Measurements from ENCODE around the gene LRCH1. TPM values are rescaled to one million over a fixed set of nuclear protein-coding genes. Genes with fewer than 3 reads are reported as not detected.

Gene LRCH1
- polyA plus RNA-seq, 2 donors: 2.1 to 4.3 TPM

DNA sequence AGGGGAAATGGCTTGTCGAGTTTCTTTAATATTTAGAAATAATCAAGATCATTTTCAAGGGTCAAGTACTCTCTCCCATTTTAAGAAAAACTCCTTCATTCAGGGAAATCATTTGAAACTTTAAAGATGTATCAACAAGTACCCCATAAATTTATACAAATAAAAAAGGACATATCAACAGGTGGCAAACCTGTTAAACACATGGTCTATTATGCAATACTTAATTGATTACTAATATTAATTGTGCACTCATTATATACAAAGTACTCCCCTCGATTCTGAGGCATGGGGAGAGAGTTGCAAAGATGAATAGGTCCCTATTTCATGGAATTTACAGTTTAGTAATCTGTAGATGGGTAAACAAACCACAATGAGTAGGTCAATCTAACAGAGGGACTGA, 2.1 kb upstream of the LRCH1 start:
- Histone ChIP-seq H3K27me3 (ENCODE audit: control insufficient read depth in 1 of 2, insufficient read depth in 2 of 2, low read length in 2 of 2) (no peaks in the 10 kb centered on the region), H3K9me3 (ENCODE audit: control insufficient read depth in 2 of 2, insufficient read depth in 1 of 2, low read depth in 1 of 2, low read length in 1 of 2) (no peaks in the 10 kb centered on the region), H3K27ac (ENCODE audit: low read depth in 2 of 2, low read length in 1 of 2) (no peak overlapping the region), H3K4me3 (ENCODE audit: low read depth in 1 of 2, low read length in 2 of 2) (no peak overlapping the region), H3K4me1 (ENCODE audit: control insufficient read depth in 2 of 2, insufficient read depth in 2 of 2, low read length in 1 of 2) (peaks cover 3 to 5% of the 10 kb centered on the region in 2 donors), H3K36me3 (ENCODE audit: control insufficient read depth in 2 of 2, insufficient read depth in 2 of 2, low read length in 1 of 2) (no peaks in the 10 kb centered on the region)
- 68 to 73% methylated on average over 2 of the region's 2 CpGs for WGBS, 2 donors

DNA sequence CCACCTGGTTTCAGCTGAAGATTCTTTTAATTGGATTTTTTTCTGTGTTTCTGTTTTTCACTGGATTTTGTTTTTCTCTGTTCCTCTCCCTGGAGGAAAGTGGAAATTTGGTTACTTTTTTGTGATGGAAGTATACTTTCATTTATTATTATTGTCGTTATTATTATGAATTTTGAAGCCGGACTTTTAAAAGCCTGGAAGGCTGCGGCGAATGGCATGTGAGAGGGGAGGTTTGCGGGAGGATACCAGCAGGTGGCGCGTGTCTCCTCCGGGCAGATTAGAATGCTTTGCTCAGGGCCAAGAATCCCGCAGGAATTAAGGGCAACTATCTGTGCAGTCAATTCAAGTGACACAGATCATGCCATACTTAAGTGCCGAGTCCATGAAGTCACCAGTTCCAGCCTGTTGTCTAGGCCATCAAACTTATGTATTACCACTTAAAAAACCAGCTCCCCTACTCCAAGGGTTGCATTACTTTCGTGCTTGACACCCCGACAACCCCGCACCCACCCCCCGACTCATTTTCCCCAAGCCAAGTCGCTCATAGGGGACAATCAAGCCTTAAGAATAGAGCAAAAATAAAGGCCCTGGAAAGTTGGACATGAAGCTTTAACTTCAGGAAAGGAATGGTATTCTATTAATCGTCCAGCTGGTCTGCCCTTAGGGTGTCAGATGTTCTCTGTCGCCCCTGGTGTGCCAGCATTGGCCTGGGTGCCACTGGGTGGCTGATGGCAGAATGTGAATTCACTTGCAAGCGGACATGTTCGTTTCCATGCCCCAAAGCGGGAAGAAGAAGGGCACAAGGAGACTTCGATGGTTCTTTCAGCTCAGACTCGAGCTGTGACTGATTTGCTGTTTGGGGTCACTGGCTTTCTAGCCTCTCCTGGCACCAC, 1.3 kb upstream of the LRCH1 start:
- no peaks in the 10 kb centered on the region for H3K36me3 ChIP-seq (ENCODE audit: control insufficient read depth in 2 of 2, insufficient read depth in 2 of 2, low read length in 1 of 2)
- H3K4me3 ChIP-seq (ENCODE audit: low read depth in 1 of 2, low read length in 2 of 2): peak overlapping the region in 1 of 2 donors; percentile 81
- H3K27me3 ChIP-seq (ENCODE audit: control insufficient read depth in 1 of 2, insufficient read depth in 2 of 2, low read length in 2 of 2): no peaks in the 10 kb centered on the region
- peaks cover 3 to 5% of the 10 kb centered on the region in 2 donors for H3K4me1 ChIP-seq (ENCODE audit: control insufficient read depth in 2 of 2, insufficient read depth in 2 of 2, low read length in 1 of 2)
- H3K27ac ChIP-seq (ENCODE audit: low read depth in 2 of 2, low read length in 1 of 2): no peak overlapping the region
- 27 to 30% methylated on average over 22 of the region's 22 CpGs for WGBS, 2 donors
- H3K9me3 ChIP-seq (ENCODE audit: control insufficient read depth in 2 of 2, insufficient read depth in 1 of 2, low read depth in 1 of 2, low read length in 1 of 2): no peaks in the 10 kb centered on the region

DNA sequence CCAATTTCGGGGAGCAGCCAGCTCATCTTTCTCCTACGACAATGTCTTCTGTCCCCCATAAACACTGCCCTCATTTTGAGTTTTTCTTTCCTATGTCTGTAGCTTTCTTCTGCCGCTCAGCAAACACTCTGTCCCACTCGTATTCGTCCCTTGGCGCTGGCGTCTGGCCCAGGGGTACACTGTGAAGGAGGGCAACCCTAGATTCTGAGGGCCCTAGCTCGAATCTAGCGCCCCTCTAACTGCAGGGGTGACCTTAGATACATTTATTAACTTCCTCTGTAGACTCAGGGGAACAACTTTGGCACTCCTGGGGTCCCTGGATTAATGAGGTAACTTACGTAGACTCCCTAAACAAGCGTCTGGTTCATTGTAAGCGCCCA, 677 bp upstream of the LRCH1 start:
- Histone ChIP-seq H3K4me1 (ENCODE audit: control insufficient read depth in 2 of 2, insufficient read depth in 2 of 2, low read length in 1 of 2) (peaks cover 3 to 5% of the 10 kb centered on the region in 2 donors), H3K4me3 (ENCODE audit: low read depth in 1 of 2, low read length in 2 of 2) (peak overlapping the region in 1 of 2 donors; percentile 81), H3K27ac (ENCODE audit: low read depth in 2 of 2, low read length in 1 of 2) (peak overlapping the region in 1 of 2 donors; percentile 36), H3K27me3 (ENCODE audit: control insufficient read depth in 1 of 2, insufficient read depth in 2 of 2, low read length in 2 of 2) (no peaks in the 10 kb centered on the region), H3K36me3 (ENCODE audit: control insufficient read depth in 2 of 2, insufficient read depth in 2 of 2, low read length in 1 of 2) (no peaks in the 10 kb centered on the region), H3K9me3 (ENCODE audit: control insufficient read depth in 2 of 2, insufficient read depth in 1 of 2, low read depth in 1 of 2, low read length in 1 of 2) (no peaks in the 10 kb centered on the region)
- WGBS, 2 donors: 20 to 24% methylated on average over 12 of the region's 12 CpGs

DNA sequence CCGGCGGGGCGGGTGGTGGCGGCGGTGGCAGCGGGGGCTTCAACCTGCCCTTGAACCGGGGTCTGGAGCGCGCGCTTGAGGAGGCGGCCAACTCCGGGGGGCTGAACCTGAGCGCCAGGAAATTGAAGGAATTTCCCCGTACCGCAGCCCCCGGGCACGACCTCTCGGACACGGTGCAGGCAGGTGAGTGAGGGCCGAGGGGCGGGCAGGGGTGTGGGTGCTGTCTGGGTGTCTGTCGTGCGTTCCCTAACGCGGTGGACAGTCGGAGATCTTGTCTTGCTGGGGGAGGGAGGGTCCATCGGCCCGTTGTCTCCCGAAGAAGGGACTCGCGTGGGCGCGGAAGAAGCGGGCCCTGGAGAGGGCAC, 533 bp downstream of the LRCH1 start:
- Histone ChIP-seq H3K4me3 (ENCODE audit: low read depth in 1 of 2, low read length in 2 of 2) (peak overlapping the region; percentile 81 to 86), H3K4me1 (ENCODE audit: control insufficient read depth in 2 of 2, insufficient read depth in 2 of 2, low read length in 1 of 2) (peaks cover 3 to 5% of the 10 kb centered on the region in 2 donors), H3K9me3 (ENCODE audit: control insufficient read depth in 2 of 2, insufficient read depth in 1 of 2, low read depth in 1 of 2, low read length in 1 of 2) (no peaks in the 10 kb centered on the region), H3K27ac (ENCODE audit: low read depth in 2 of 2, low read length in 1 of 2) (peak overlapping the region; percentile 92 to 93), H3K36me3 (ENCODE audit: control insufficient read depth in 2 of 2, insufficient read depth in 2 of 2, low read length in 1 of 2) (no peaks in the 10 kb centered on the region), H3K27me3 (ENCODE audit: control insufficient read depth in 1 of 2, insufficient read depth in 2 of 2, low read length in 2 of 2) (no peaks in the 10 kb centered on the region)
- WGBS, 2 donors: 0% methylated on average over 34 of the region's 34 CpGs

DNA sequence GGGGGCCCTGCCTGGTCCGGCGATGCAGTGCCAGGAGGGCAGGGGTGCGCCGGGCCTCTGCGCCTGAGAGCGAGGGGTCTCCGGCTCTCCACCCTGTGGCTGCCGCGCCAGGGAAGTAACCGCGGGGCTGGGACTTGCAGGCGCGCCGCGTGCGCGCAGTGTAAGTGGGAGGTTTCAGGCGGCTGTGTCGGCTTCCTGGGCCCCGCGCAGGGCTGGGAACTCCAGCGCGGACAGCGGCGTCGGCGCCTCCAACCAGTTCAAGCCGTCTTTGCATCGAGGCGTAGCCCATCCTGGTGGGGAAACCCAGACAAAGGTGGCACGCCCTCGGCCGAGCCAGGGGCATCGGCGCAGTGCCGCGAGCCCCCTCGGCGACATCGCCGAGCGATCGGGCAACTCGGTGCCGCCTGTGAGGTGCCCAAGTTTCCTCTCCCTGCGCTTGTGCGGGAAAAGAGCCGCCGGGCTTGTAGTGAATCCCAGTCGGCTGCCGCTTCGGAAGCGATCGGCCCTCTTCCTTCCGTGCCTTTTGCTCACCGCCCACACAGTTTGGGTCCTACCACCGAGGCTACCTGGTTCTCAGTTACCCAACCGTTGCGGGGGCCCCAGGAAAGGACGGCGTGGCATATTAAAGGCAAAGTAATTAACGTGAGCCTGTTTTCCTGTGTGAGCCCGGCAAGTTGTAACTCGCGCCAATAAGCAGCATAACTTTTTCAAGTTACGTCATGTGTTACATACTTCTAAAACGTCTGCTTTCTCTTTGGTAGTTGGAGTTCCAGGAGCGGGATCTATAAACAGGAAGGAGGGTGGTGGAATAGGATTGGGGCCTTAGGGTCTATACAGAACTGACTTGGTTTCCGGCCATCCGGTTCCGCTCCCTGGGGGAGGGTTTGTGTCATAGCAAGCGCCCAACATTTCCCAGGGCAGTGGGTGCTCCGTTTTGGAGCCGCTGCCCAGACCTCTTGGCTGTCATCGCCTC, 1.2 kb downstream of the LRCH1 start:
- H3K36me3 ChIP-seq (ENCODE audit: control insufficient read depth in 2 of 2, insufficient read depth in 2 of 2, low read length in 1 of 2): no peaks in the 10 kb centered on the region
- H3K27me3 ChIP-seq (ENCODE audit: control insufficient read depth in 1 of 2, insufficient read depth in 2 of 2, low read length in 2 of 2): no peaks in the 10 kb centered on the region
- H3K4me3 ChIP-seq (ENCODE audit: low read depth in 1 of 2, low read length in 2 of 2): peak overlapping the region; percentile 81 to 86
- no peaks in the 10 kb centered on the region for H3K9me3 ChIP-seq (ENCODE audit: control insufficient read depth in 2 of 2, insufficient read depth in 1 of 2, low read depth in 1 of 2, low read length in 1 of 2)
- WGBS, 2 donors: 0 to 1% methylated on average over 73 to 75 of the region's 75 CpGs
- H3K27ac ChIP-seq (ENCODE audit: low read depth in 2 of 2, low read length in 1 of 2): peak overlapping the region; percentile 92 to 93
- peaks cover 3 to 5% of the 10 kb centered on the region in 2 donors for H3K4me1 ChIP-seq (ENCODE audit: control insufficient read depth in 2 of 2, insufficient read depth in 2 of 2, low read length in 1 of 2)

DNA sequence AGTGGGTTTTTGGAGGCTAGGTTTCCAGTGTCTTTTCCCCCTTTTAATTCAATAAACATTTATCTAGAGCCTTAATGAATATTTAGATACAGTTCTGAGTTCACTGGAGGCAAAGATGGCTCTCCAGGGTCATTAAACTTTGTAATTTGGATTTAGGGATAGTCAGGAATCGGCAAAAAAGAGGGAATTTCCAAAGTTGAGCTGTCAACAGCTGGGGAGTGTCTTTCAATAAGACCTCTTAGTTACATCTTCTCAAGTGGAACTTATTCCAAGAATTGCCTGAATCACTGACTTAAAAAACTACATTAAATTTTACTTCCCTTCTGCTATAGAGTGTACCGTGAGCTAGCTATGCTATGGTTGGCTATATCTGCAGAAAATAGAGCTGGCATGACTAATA, 2.0 kb downstream of the LRCH1 start:
- Histone ChIP-seq H3K9me3 (ENCODE audit: control insufficient read depth in 2 of 2, insufficient read depth in 1 of 2, low read depth in 1 of 2, low read length in 1 of 2) (no peaks in the 10 kb centered on the region), H3K4me1 (ENCODE audit: control insufficient read depth in 2 of 2, insufficient read depth in 2 of 2, low read length in 1 of 2) (peaks cover 3 to 5% of the 10 kb centered on the region in 2 donors), H3K27me3 (ENCODE audit: control insufficient read depth in 1 of 2, insufficient read depth in 2 of 2, low read length in 2 of 2) (no peaks in the 10 kb centered on the region), H3K4me3 (ENCODE audit: low read depth in 1 of 2, low read length in 2 of 2) (peak overlapping the region; percentile 81 to 86), H3K27ac (ENCODE audit: low read depth in 2 of 2, low read length in 1 of 2) (peak overlapping the region; percentile 92 to 93), H3K36me3 (ENCODE audit: control insufficient read depth in 2 of 2, insufficient read depth in 2 of 2, low read length in 1 of 2) (no peaks in the 10 kb centered on the region)
- WGBS, 2 donors: 10 to 33% methylated on average over 2 of the region's 2 CpGs

DNA sequence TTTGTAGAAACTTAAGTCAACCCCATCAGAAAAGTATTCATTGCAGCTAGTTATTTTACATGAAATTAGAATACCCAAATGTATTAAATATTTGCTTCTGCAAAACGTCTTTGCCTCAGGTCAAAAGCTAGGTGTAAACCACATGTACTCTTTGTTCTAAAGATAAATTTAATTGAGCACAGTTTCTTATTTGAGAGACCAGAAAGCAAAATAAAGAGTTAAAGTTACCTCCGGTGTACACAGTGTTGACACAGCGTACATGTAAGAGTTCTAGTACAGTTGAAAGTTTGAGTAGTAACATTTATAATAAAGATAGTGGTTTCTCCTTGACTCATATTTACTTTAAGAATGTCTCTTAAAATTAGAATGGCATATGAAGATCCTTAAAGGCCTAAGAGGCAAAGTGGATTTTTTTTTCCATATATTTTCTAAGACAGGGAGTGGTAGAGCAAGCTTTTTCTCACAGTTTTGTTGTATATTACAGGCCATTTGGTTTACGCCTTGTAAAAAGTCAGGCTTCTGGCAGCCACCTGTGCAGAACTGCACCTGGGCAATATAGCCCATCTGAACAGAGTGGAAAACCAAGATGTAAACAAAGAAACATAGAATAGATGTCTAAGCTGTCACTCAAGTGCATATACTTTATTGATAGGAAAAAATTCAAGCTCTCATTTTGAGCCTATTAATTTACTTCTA, 2.9 kb downstream of the LRCH1 start:
- Histone ChIP-seq H3K27me3 (ENCODE audit: control insufficient read depth in 1 of 2, insufficient read depth in 2 of 2, low read length in 2 of 2) (no peaks in the 10 kb centered on the region), H3K9me3 (ENCODE audit: control insufficient read depth in 2 of 2, insufficient read depth in 1 of 2, low read depth in 1 of 2, low read length in 1 of 2) (no peaks in the 10 kb centered on the region), H3K4me3 (ENCODE audit: low read depth in 1 of 2, low read length in 2 of 2) (no peak overlapping the region), H3K27ac (ENCODE audit: low read depth in 2 of 2, low read length in 1 of 2) (no peak overlapping the region), H3K4me1 (ENCODE audit: control insufficient read depth in 2 of 2, insufficient read depth in 2 of 2, low read length in 1 of 2) (peaks cover 3 to 5% of the 10 kb centered on the region in 2 donors), H3K36me3 (ENCODE audit: control insufficient read depth in 2 of 2, insufficient read depth in 2 of 2, low read length in 1 of 2) (no peaks in the 10 kb centered on the region)
- WGBS, 2 donors: 47 to 50% methylated on average over 4 of the region's 4 CpGs

DNA sequence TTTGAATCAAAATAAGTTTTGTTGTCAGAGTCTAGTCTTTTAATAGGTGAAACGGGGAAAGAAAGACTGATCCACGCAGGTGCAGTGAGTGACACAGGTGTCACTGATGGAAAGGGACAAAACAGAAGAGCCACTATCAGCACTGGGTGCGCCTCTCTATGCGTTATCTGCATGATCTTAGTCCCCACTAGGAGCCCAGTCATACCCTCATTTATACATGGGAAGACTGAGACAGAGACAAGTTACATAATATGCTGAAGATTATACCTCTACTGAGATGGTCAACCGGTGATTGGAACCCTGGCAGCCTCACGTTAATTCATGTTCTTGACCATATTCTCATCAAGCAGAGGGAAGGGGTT, 3.4 kb downstream of the LRCH1 start:
- Histone ChIP-seq H3K27me3 (ENCODE audit: control insufficient read depth in 1 of 2, insufficient read depth in 2 of 2, low read length in 2 of 2) (no peaks in the 10 kb centered on the region), H3K4me1 (ENCODE audit: control insufficient read depth in 2 of 2, insufficient read depth in 2 of 2, low read length in 1 of 2) (peaks cover 5% of the 10 kb centered on the region in 2 donors), H3K27ac (ENCODE audit: low read depth in 2 of 2, low read length in 1 of 2) (no peak overlapping the region), H3K9me3 (ENCODE audit: control insufficient read depth in 2 of 2, insufficient read depth in 1 of 2, low read depth in 1 of 2, low read length in 1 of 2) (no peaks in the 10 kb centered on the region), H3K36me3 (ENCODE audit: control insufficient read depth in 2 of 2, insufficient read depth in 2 of 2, low read length in 1 of 2) (no peaks in the 10 kb centered on the region), H3K4me3 (ENCODE audit: low read depth in 1 of 2, low read length in 2 of 2) (no peak overlapping the region)
- WGBS, 2 donors: 82 to 84% methylated on average over 6 of the region's 6 CpGs

DNA sequence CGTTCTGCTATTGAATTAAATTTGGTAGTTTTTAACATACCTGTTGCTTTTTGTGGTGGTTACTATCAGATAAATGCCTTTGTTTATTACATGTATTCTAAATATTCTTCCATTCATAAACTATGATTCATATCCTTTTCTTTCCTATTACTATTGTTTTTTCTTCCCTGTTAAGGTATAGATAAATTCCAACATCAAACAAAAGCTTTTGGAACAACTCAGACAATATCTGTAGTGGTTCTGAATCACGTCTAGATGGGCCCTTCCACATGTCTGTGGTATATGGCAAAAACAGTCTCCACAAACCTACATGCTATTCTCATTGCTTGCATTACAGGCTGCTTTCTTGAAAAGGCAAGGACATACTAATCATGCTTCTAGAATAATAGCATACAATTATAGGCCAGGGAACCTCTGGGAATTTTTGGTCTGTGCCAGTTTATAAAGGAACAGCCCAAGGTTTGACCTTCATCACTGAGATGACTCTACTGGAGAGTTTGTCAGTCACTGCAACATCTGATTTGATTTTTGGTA, 6.4 kb downstream of the LRCH1 start:
- H3K27ac ChIP-seq (ENCODE audit: low read depth in 2 of 2, low read length in 1 of 2): no peak overlapping the region
- peaks cover 2% of the 10 kb centered on the region in 2 donors for H3K4me1 ChIP-seq (ENCODE audit: control insufficient read depth in 2 of 2, insufficient read depth in 2 of 2, low read length in 1 of 2)
- H3K36me3 ChIP-seq (ENCODE audit: control insufficient read depth in 2 of 2, insufficient read depth in 2 of 2, low read length in 1 of 2): no peaks in the 10 kb centered on the region
- no peak overlapping the region for H3K4me3 ChIP-seq (ENCODE audit: low read depth in 1 of 2, low read length in 2 of 2)
- WGBS, 2 donors: 67 to 70% methylated on average over 2 of the region's 2 CpGs
- H3K9me3 ChIP-seq (ENCODE audit: control insufficient read depth in 2 of 2, insufficient read depth in 1 of 2, low read depth in 1 of 2, low read length in 1 of 2): no peaks in the 10 kb centered on the region
- H3K27me3 ChIP-seq (ENCODE audit: control insufficient read depth in 1 of 2, insufficient read depth in 2 of 2, low read length in 2 of 2): no peaks in the 10 kb centered on the region
